ENCODE measurements around the gene DGUOK. TPM values are rescaled to one million over a fixed set of nuclear protein-coding genes. Genes with fewer than 3 reads are reported as not detected.
"Not testable (repeated sequence)": the region's sequence is repeated elsewhere in the genome, so short reads cannot be mapped to it uniquely, and the experiment has no call there.

The DGUOK gene
- total RNA-seq, 1 donor = 46.0 TPM

- no peaks in the 10 kb centered on the region for H3K9me3 ChIP-seq (ENCODE audit: low read depth, low read length)
- H3K36me3 ChIP-seq (ENCODE audit: insufficient read depth, low read length) = peaks cover 21% of the 10 kb centered on the region
- H4K20me1 ChIP-seq (ENCODE audit: insufficient read depth, low read length) = peaks cover 90% of the 10 kb centered on the region
- H3K4me3 ChIP-seq (ENCODE audit: insufficient read depth, low read length) = no peak overlapping the region
- DNase-seq (ENCODE audit: insufficient read length, low spot score, missing footprints) = no peak
- H3K4me2 ChIP-seq (ENCODE audit: insufficient read depth, low read length) = no peak overlapping the region
- peaks cover 73% of the 10 kb centered on the region for H3K79me2 ChIP-seq (ENCODE audit: insufficient read depth, low read length)
- no peak overlapping the region for H2AFZ ChIP-seq (ENCODE audit: low read length)
- no peak for TF ChIP-seq CTCF (IDR thresholded peaks at IDR 0.05; ENCODE audit: extremely low read depth, low read depth, low read length)
- peak overlapping the region; percentile 45 for H3K27ac ChIP-seq (ENCODE audit: low read depth, low read length)
- no peaks in the 10 kb centered on the region for H3K27me3 ChIP-seq (ENCODE audit: insufficient read depth, low read length)
- H3K4me1 ChIP-seq (ENCODE audit: insufficient read depth, low read length) = peaks cover 31% of the 10 kb centered on the region
Observed at GRCh38 chr2:73937899-73938298, 11.2 kb downstream of the DGUOK start.

- H3K4me1 ChIP-seq (ENCODE audit: insufficient read depth, low read length) = peaks cover 31% of the 10 kb centered on the region
- peaks cover 17% of the 10 kb centered on the region for H3K36me3 ChIP-seq (ENCODE audit: insufficient read depth, low read length)
- no peak for TF ChIP-seq CTCF (IDR thresholded peaks at IDR 0.05; ENCODE audit: extremely low read depth, low read depth, low read length)
- peak overlapping the region; percentile 22 for H3K4me2 ChIP-seq (ENCODE audit: insufficient read depth, low read length)
- DNase-seq (ENCODE audit: insufficient read length, low spot score, missing footprints) = no peak
- H3K9me3 ChIP-seq (ENCODE audit: low read depth, low read length) = no peaks in the 10 kb centered on the region
- peak overlapping the region; percentile 45 for H3K27ac ChIP-seq (ENCODE audit: low read depth, low read length)
- H3K27me3 ChIP-seq (ENCODE audit: insufficient read depth, low read length) = no peaks in the 10 kb centered on the region
- peaks cover 90% of the 10 kb centered on the region for H4K20me1 ChIP-seq (ENCODE audit: insufficient read depth, low read length)
- H3K4me3 ChIP-seq (ENCODE audit: insufficient read depth, low read length) = no peak overlapping the region
- no peak overlapping the region for H2AFZ ChIP-seq (ENCODE audit: low read length)
- H3K79me2 ChIP-seq (ENCODE audit: insufficient read depth, low read length) = peaks cover 73% of the 10 kb centered on the region
Observed at GRCh38 chr2:73938718-73939352, 12.2 kb downstream of the DGUOK start.

GRCh38 chr2:73939419-73939818 is 12.7 kb downstream of the DGUOK start:
- H3K9me3 ChIP-seq (ENCODE audit: low read depth, low read length) = no peaks in the 10 kb centered on the region
- no peaks in the 10 kb centered on the region for H3K27me3 ChIP-seq (ENCODE audit: insufficient read depth, low read length)
- H3K36me3 ChIP-seq (ENCODE audit: insufficient read depth, low read length) = peaks cover 17% of the 10 kb centered on the region
- no peak overlapping the region for H3K4me3 ChIP-seq (ENCODE audit: insufficient read depth, low read length)
- no peak overlapping the region for H2AFZ ChIP-seq (ENCODE audit: low read length)
- peak overlapping the region; percentile 10 for H3K4me2 ChIP-seq (ENCODE audit: insufficient read depth, low read length)
- H3K4me1 ChIP-seq (ENCODE audit: insufficient read depth, low read length) = peaks cover 31% of the 10 kb centered on the region
- peaks cover 73% of the 10 kb centered on the region for H3K79me2 ChIP-seq (ENCODE audit: insufficient read depth, low read length)
- no peak for DNase-seq (ENCODE audit: insufficient read length, low spot score, missing footprints)
- TF ChIP-seq CTCF (IDR thresholded peaks at IDR 0.05; ENCODE audit: extremely low read depth, low read depth, low read length) = peak; percentile 36
- peak overlapping the region; percentile 45 for H3K27ac ChIP-seq (ENCODE audit: low read depth, low read length)
- peaks cover 90% of the 10 kb centered on the region for H4K20me1 ChIP-seq (ENCODE audit: insufficient read depth, low read length)

GRCh38 chr2:73940066-73940465 is 13.4 kb downstream of the DGUOK start:
- DNase-seq (ENCODE audit: insufficient read length, low spot score, missing footprints); H2AFZ ChIP-seq (ENCODE audit: low read length); H3K27ac ChIP-seq (ENCODE audit: low read depth, low read length); H3K4me2 ChIP-seq (ENCODE audit: insufficient read depth, low read length); H3K27me3 ChIP-seq (ENCODE audit: insufficient read depth, low read length); H3K4me3 ChIP-seq (ENCODE audit: insufficient read depth, low read length); H3K9me3 ChIP-seq (ENCODE audit: low read depth, low read length): not testable (repeated sequence)
- peaks cover 78% of the 10 kb centered on the region for H3K79me2 ChIP-seq (ENCODE audit: insufficient read depth, low read length)
- peaks cover 23% of the 10 kb centered on the region for H3K36me3 ChIP-seq (ENCODE audit: insufficient read depth, low read length)
- H3K4me1 ChIP-seq (ENCODE audit: insufficient read depth, low read length) = peaks cover 31% of the 10 kb centered on the region
- H4K20me1 ChIP-seq (ENCODE audit: insufficient read depth, low read length) = peaks cover 93% of the 10 kb centered on the region
